NT2/D1 (cell line): ENCODE measurements around the gene CLASP2.

Experiments used
- SUZ12 ChIP-seq: IDR thresholded peaks from 2 replicates; pipeline ENCODE4 v1.6.1; 2011; ENCODE audit not compliant: insufficient read length, insufficient read depth; ENCODE audit errors: extremely low read depth
- YY1 ChIP-seq: IDR thresholded peaks from 2 replicates; pipeline ENCODE4 v1.6.1; 2011; ENCODE audit not compliant: insufficient read length, insufficient read depth
- ZNF274 ChIP-seq: IDR thresholded peaks from 2 replicates; pipeline ENCODE4 v1.6.1; 2011; ENCODE audit warnings: mild to moderate bottlenecking, low read depth, low read length

DNA sequence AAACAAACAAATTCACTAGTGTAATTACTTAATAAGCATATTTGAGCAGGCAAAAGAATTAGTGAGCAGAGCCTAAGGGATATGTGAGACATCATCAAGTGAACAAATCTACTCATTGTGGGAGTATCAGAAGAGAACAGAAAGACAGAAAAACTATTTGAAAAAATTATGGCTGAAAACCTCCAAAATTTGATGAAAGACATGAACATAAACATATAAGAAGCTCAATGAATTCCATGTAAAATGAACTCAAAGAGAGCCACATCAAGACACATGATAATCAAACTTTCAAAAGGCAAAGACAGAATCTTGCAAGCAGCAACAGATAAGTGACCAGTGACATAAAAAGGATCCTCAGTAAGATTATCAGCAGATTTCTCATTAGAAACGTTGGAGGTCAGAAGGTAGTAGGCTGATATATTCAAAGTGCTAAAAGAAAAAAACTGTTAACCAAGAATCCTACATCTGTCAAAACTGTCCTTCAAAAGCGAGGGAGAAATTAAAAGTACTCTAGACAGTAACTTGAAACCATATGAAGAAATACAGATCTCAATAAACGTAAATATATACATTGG is 194.9 kb downstream of the CLASP2 start:
- TF ChIP-seq YY1, result no peak
- TF ChIP-seq ZNF274, result no peak
- no peak for TF ChIP-seq SUZ12
